ENCODE results near the gene SUCO. TPM values are rescaled to one million over a fixed set of nuclear protein-coding genes. Genes with fewer than 3 reads are reported as not detected.

Gene SUCO
- total and polyA plus RNA-seq, 2 donors (not counting 1 experiment from before 2014, with no cell fraction given): 5.5 to 59.7 TPM

DNA sequence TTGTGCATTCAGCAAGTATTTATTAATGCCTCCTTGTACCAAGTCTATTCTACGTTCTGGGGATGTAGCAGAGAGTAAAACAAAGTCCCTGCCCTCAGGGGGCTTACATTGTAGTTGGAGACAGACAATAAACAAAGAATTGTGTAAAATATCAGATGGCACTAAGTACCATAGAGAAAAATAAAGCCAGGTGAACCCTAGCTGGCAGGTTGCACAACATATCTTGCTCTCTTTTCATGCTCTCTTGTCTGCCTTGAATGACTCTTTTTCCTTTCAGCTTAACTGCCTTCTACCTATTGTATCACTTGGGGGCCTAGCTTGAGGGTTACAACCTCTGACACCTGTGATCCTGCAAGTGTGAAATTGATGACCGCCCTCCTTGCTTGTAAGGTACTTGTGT is 105.3 kb downstream of the SUCO start:
- ATAC-seq (ENCODE audit: low read depth) (no peak), DNase-seq (no peak)
- Histone ChIP-seq H2AFZ (ENCODE audit: insufficient read depth, low read depth, low read length, poor library complexity, severe bottlenecking) (no peak overlapping the region), H3K4me3 (ENCODE audit: control extremely low read depth in 1 of 5, extremely low read depth in 1 of 5, insufficient read depth in 1 of 5, low read depth in 2 of 5, low read length in 4 of 5) (no peak overlapping the region), H3K4me2 (replicated peaks; ENCODE audit: low read depth, low read length, poor library complexity, severe bottlenecking) (no peak overlapping the region), H3K27me3 (replicated peaks in 1 of 4; ENCODE audit: control extremely low read depth in 1 of 4, control insufficient read depth in 3 of 4, insufficient read depth in 4 of 4, low read length in 3 of 4) (no peaks in the 10 kb centered on the region), H3K27ac (ENCODE audit: low read length in 2 of 2) (no peak overlapping the region), H3K36me3 (replicated peaks in 1 of 2; ENCODE audit: control extremely low read depth in 1 of 2, control insufficient read depth in 1 of 2, extremely low read depth in 1 of 2, insufficient read depth in 2 of 2, low read length in 1 of 2) (no peaks in the 10 kb centered on the region), H3K79me2 (ENCODE audit: control insufficient read depth, insufficient read depth, low read length) (no peaks in the 10 kb centered on the region), H3K9ac (ENCODE audit: low read length) (no peak overlapping the region), H3K9me3 (ENCODE audit: control extremely low read depth in 1 of 3, control insufficient read depth in 2 of 3, insufficient read depth in 1 of 3, low read length in 2 of 3) (no peaks in the 10 kb centered on the region), H3K4me1 (ENCODE audit: control insufficient read depth in 2 of 2, insufficient read depth in 2 of 2, low read length in 2 of 2) (peaks cover 3 to 9% of the 10 kb centered on the region in 2 donors), H4K20me1 (ENCODE audit: control insufficient read depth, insufficient read depth, low read length, poor library complexity, severe bottlenecking) (no peaks in the 10 kb centered on the region)
- no peaks in the 10 kb centered on the region for H3K27me3 Mint-ChIP-seq
- CTCF ChIA-PET: no interaction called here
- H3K9me3 Mint-ChIP-seq (ENCODE audit: insufficient read depth): no peaks in the 10 kb centered on the region
- no peak overlapping the region for H3K27ac Mint-ChIP-seq
- TF ChIP-seq, protein P1, sequence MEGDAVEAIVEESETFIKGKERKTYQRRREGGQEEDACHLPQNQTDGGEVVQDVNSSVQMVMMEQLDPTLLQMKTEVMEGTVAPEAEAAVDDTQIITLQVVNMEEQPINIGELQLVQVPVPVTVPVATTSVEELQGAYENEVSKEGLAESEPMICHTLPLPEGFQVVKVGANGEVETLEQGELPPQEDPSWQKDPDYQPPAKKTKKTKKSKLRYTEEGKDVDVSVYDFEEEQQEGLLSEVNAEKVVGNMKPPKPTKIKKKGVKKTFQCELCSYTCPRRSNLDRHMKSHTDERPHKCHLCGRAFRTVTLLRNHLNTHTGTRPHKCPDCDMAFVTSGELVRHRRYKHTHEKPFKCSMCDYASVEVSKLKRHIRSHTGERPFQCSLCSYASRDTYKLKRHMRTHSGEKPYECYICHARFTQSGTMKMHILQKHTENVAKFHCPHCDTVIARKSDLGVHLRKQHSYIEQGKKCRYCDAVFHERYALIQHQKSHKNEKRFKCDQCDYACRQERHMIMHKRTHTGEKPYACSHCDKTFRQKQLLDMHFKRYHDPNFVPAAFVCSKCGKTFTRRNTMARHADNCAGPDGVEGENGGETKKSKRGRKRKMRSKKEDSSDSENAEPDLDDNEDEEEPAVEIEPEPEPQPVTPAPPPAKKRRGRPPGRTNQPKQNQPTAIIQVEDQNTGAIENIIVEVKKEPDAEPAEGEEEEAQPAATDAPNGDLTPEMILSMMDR (IDR thresholded peaks at IDR 0.05): no peak
- TF ChIP-seq EZH2 (IDR thresholded peaks at IDR 0.05; ENCODE audit: borderline replicate concordance, insufficient read depth, low read depth, low read length, poor library complexity, severe bottlenecking): no peak
- peaks cover 17% of the 10 kb centered on the region for H3K4me1 Mint-ChIP-seq
- H3K4me3 Mint-ChIP-seq: no peak overlapping the region
- POLR2A ChIA-PET: no interaction called here
- WGBS (ENCODE audit: insufficient coverage): no CpG with 5 or more reads among the region's 2 CpGs
- intact Hi-C loops (cut with micrococcal nuclease): no loop called here

DNA sequence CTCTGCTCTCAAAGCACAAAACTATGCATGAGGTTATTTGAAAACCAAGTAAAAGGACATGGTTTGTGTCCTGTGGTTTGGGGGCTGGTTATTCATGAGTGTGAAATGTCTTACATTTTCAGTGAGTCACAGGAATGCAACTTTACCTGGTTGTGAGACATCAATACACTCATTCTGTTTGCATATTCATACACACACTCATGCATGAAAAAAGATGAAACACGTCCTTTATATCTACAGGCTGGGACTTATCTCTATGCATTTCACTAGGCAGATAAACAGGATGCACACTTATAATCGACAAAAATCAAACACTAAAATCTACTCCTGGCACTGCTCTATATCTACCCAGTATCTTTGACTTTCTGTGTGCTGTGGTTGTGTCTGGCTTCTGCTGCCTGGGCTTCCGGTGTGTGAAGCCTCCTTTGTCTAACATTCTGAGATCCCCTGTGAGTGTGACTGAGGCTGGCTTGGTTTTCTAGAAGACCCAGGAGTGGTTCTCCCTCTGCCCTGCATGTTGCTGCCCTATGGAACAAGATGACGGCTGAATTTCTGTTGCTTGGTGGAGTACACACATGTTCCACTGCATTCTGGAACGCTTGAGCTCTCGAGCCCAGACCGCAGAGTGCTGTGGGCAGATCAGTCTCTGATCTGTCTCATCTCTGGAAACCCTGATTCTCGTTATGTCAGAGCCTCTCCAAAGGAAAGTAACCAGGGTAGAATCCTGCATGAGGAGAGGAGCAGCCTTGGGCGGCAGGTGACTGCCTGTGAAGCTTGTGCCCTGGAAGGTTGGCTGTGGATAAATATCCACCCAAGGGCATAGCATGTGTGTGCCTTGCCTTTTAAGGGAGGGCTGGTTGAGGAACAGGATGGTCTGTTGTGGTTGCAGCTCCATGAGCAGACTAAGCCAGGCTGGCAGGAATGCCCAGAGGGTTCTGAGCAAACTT is 106.2 kb downstream of the SUCO start:
- WGBS (ENCODE audit: insufficient coverage): 69% methylated on average over 7 of the region's 9 CpGs
- CTCF ChIA-PET: no interaction called here
- H3K79me2 ChIP-seq (ENCODE audit: control insufficient read depth, insufficient read depth, low read length): no peaks in the 10 kb centered on the region
- intact Hi-C loops (cut with micrococcal nuclease): no loop called here
- ATAC-seq (ENCODE audit: low read depth) (peak; percentile 32), DNase-seq (no peak)
- Mint-ChIP-seq H3K4me1 (peaks cover 27% of the 10 kb centered on the region), H3K9me3 (ENCODE audit: insufficient read depth) (no peaks in the 10 kb centered on the region), H3K27me3 (no peaks in the 10 kb centered on the region), H3K27ac (peak overlapping the region; percentile 27), H3K4me3 (peak overlapping the region; percentile 38)
- H3K9ac ChIP-seq (ENCODE audit: low read length): no peak overlapping the region
- H3K4me2 ChIP-seq (replicated peaks; ENCODE audit: low read depth, low read length, poor library complexity, severe bottlenecking): peak overlapping the region; percentile 18
- H2AFZ ChIP-seq (ENCODE audit: insufficient read depth, low read depth, low read length, poor library complexity, severe bottlenecking): peak overlapping the region; percentile 25
- TF ChIP-seq, protein P1 (IDR thresholded peaks at IDR 0.05): no peak
- TF ChIP-seq EZH2 (IDR thresholded peaks at IDR 0.05; ENCODE audit: borderline replicate concordance, insufficient read depth, low read depth, low read length, poor library complexity, severe bottlenecking): no peak
- H4K20me1 ChIP-seq (ENCODE audit: control insufficient read depth, insufficient read depth, low read length, poor library complexity, severe bottlenecking): no peaks in the 10 kb centered on the region
- POLR2A ChIA-PET: no interaction called here
- no peaks in the 10 kb centered on the region for H3K36me3 ChIP-seq (replicated peaks in 1 of 2; ENCODE audit: control extremely low read depth in 1 of 2, control insufficient read depth in 1 of 2, extremely low read depth in 1 of 2, insufficient read depth in 2 of 2, low read length in 1 of 2)
- H3K27me3 ChIP-seq (replicated peaks in 1 of 4; ENCODE audit: control extremely low read depth in 1 of 4, control insufficient read depth in 3 of 4, insufficient read depth in 4 of 4, low read length in 3 of 4): no peaks in the 10 kb centered on the region
- no peaks in the 10 kb centered on the region for H3K9me3 ChIP-seq (ENCODE audit: control extremely low read depth in 1 of 3, control insufficient read depth in 2 of 3, insufficient read depth in 1 of 3, low read length in 2 of 3)
- no peak overlapping the region for H3K4me3 ChIP-seq (ENCODE audit: control extremely low read depth in 1 of 5, extremely low read depth in 1 of 5, insufficient read depth in 1 of 5, low read depth in 2 of 5, low read length in 4 of 5)
- no peak overlapping the region for H3K27ac ChIP-seq (ENCODE audit: low read length in 2 of 2)
- H3K4me1 ChIP-seq (ENCODE audit: control insufficient read depth in 2 of 2, insufficient read depth in 2 of 2, low read length in 2 of 2): peaks cover 12 to 18% of the 10 kb centered on the region in 2 donors
